Activated naive CD8-positive, alpha-beta T cell treated with anti-CD3 and anti-CD28 coated beads, Interleukin-2, amount 50 U/mL, for 24 hours (primary cell): ENCODE measurements around the gene CAMTA1.

Source experiments
- ATAC-seq: fragments of 150-1000 bp; cut with Tn5 transposase; one replicate; pipeline ENCODE4 v1.10.0; 2021
- DNase-seq: peaks from one replicate; pipeline ENCODE4 v3.0.0; 2021
- H3K27ac Mint-ChIP-seq: one replicate; pipeline ENCODE4 v1.8.0; 2021; ENCODE audit warnings: mild to moderate bottlenecking, mixed read lengths
- H3K27me3 Mint-ChIP-seq: one replicate; pipeline ENCODE4 v1.8.0; 2021; ENCODE audit warnings: mixed read lengths
- H3K36me3 Mint-ChIP-seq: one replicate; pipeline ENCODE4 v1.8.0; 2021; ENCODE audit warnings: low read depth, mixed read lengths
- H3K4me1 Mint-ChIP-seq: one replicate; pipeline ENCODE4 v1.8.0; 2021; ENCODE audit warnings: mixed read lengths
- H3K4me3 Mint-ChIP-seq: one replicate; pipeline ENCODE4 v1.8.0; 2021; ENCODE audit warnings: mild to moderate bottlenecking, moderate library complexity, mixed read lengths
- H3K9me3 Mint-ChIP-seq: one replicate; pipeline ENCODE4 v1.8.0; 2021; ENCODE audit warnings: mixed read lengths

CAMTA1 gene

DNA sequence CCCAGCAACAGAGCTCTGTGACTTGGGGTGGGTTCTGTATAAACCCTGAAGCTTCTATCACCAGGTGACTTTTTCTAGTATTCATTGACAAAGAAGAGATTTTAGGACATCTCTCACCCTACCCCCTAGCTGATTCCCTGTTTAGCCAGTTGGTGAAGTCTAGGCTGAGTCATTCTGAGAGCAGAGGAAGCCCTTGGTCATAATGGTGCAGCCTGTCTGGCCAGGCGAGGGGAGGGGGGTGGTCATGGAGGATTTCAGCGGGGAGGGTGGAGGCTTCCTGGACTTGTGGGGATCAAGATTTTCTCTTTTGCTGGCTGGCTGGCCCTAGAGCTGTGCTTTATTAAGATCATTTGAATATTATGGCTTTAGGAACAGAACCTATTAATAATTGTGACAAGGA lies 262.6 kb downstream of the CAMTA1 start:
- ATAC-seq = no peak
- Mint-ChIP-seq H3K27me3 (no peaks in the 10 kb centered on the region), H3K9me3 (no peaks in the 10 kb centered on the region), H3K4me1 (no peaks in the 10 kb centered on the region), H3K27ac (no peak overlapping the region), H3K36me3 (no peaks in the 10 kb centered on the region), H3K4me3 (no peak overlapping the region)
- DNase-seq = no peak

- H3K4me3 Mint-ChIP-seq = no peak overlapping the region
- DNase-seq (no peak), ATAC-seq (no peak)
- no peaks in the 10 kb centered on the region for H3K9me3 Mint-ChIP-seq
- H3K27ac Mint-ChIP-seq = no peak overlapping the region
- peaks cover 3% of the 10 kb centered on the region for H3K27me3 Mint-ChIP-seq
- H3K36me3 Mint-ChIP-seq = no peaks in the 10 kb centered on the region
- no peaks in the 10 kb centered on the region for H3K4me1 Mint-ChIP-seq
Observed at GRCh38 chr1:7048395-7048794, 263.1 kb downstream of the CAMTA1 start.

GRCh38 chr1:7049913-7050625 lies 264.8 kb downstream of the CAMTA1 start:
- ATAC-seq (no peak), DNase-seq (no peak)
- Mint-ChIP-seq H3K4me1 (no peaks in the 10 kb centered on the region), H3K9me3 (no peaks in the 10 kb centered on the region), H3K36me3 (no peaks in the 10 kb centered on the region), H3K27me3 (peaks cover 5% of the 10 kb centered on the region), H3K4me3 (no peak overlapping the region), H3K27ac (no peak overlapping the region)

DNA sequence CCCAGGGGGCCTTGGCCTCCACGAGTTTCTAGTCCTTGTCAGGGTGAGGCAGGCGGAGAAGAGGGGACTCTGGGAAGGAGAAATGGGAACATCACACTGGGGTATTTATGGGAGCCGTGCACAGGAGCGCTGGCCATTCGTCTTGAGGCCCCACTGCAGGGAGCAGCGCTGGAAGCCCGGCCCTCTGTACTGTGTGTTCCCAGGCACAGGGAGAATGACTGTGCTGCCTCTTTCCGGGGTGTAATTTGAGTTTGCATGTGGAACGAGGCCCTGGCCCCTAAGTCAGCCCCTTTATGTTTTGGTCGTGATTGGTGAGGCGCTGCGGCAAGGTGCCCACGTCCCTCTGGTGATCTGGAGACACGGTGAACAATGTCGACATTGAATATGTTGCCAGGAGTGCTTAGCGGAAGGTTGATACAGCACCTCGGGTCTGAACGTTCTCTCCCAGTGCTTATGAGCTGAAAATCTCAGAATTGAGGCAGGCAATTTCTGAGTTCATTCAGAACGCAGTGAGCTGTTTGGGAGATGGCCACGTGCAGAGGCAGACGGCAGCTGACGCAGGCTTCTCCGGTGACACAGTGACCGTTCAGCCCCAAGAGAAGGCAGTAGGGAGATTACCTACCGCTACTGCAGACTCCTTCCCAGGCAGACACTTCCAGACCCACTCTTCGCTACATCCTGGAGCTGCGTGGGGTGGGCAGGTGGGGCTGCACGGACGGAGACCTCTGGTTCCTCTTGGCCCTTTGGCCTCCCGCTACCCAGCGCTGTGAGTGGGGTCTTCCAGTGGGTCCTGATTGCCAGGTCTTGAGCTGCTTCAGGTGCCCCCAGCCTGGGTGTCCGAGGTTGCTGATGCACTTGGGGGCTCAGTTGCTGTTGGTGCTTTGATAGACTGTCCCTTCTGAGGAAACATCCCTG lies 265.8 kb downstream of the CAMTA1 start:
- ATAC-seq (no peak), DNase-seq (no peak)
- Mint-ChIP-seq H3K36me3 (no peaks in the 10 kb centered on the region), H3K9me3 (no peaks in the 10 kb centered on the region), H3K4me3 (no peak overlapping the region), H3K4me1 (no peaks in the 10 kb centered on the region), H3K27ac (no peak overlapping the region), H3K27me3 (peaks cover 5% of the 10 kb centered on the region)

DNA sequence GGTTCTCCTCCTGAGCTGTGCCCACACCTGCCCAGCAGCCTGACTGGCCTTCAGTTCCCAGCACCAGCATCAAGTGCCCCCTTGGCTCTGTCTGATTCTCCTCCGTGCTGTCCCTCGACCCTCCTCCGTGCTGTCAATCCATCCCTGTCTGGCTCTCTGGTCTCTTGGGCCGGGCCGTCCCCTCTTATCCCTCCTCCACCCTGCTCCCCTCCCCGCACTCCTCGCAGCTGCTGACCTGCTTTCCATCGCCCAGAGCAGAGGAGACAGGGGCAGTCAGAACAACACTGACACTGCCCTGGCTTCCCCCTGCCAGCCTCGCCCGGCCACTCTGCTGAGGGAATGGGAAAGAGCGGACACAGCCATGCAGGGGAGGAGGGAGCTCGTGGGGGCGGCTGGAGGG lies 267.4 kb downstream of the CAMTA1 start:
- DNase-seq = no peak
- no peak for ATAC-seq
- Mint-ChIP-seq H3K27me3 (peaks cover 5% of the 10 kb centered on the region), H3K9me3 (no peaks in the 10 kb centered on the region), H3K36me3 (no peaks in the 10 kb centered on the region), H3K4me3 (no peak overlapping the region), H3K4me1 (no peaks in the 10 kb centered on the region), H3K27ac (no peak overlapping the region)

DNA sequence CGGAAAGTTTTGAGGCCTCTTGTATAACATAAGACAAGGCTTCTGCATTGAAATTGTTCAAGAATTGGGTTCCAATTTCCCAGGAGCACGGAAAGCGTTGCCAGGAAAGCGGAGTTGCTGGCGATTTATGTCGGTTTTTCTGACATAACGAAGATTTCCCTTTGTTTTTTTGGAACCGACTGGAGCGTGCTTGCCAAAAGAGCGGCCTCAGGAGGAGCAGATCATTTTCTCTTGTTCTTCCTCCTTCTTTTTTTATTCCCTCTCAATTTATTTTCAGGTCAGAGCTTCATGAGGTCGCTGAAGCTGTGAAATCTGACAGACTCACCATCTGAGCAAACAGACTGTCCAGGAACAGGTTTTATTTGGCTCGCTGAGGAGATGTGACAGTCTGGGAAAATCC lies 275.5 kb downstream of the CAMTA1 start:
- H3K9me3 Mint-ChIP-seq = no peaks in the 10 kb centered on the region
- DNase-seq (no peak), ATAC-seq (no peak)
- H3K27ac Mint-ChIP-seq = no peak overlapping the region
- no peaks in the 10 kb centered on the region for H3K4me1 Mint-ChIP-seq
- H3K27me3 Mint-ChIP-seq = peaks cover 3% of the 10 kb centered on the region
- no peaks in the 10 kb centered on the region for H3K36me3 Mint-ChIP-seq
- H3K4me3 Mint-ChIP-seq = no peak overlapping the region

DNA sequence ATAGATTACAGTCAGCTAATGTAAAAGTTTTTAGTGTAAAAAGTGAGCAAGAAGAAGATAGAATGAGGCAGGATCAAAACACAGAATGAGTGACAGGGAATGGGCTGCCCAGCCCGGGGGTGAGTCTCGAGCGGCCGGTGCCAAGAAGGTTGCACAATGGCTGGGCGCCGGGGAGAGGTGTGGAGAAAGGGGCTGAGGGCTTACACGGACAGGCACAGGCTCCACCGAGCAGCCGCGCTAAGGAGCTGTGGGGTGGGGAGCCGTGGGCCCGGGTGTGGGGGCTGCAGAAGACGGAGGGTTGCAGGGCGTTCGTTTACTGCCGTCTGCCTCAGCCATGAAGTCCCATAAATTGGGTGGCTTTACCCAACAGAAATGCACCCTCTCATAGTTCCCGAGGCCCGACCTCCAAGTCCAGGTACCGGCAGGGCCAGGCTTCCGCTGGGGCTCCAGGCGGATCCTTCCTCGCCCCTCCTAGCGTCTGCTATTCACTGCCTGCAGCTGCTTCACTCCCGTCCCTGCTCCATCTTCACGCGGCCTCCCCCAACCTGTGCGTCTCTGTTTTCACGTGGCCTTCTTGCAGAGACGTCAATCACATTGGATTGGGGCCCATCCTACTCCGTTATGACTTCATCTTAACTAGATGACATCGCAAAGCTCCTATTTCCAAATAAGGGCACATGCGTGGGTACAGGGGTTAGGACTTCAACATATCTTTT lies 277.2 kb downstream of the CAMTA1 start:
- H3K27ac Mint-ChIP-seq = no peak overlapping the region
- no peaks in the 10 kb centered on the region for H3K36me3 Mint-ChIP-seq
- no peaks in the 10 kb centered on the region for H3K4me1 Mint-ChIP-seq
- H3K27me3 Mint-ChIP-seq = peaks cover 5% of the 10 kb centered on the region
- H3K4me3 Mint-ChIP-seq = no peak overlapping the region
- H3K9me3 Mint-ChIP-seq = no peaks in the 10 kb centered on the region
- ATAC-seq (no peak), DNase-seq (no peak)

GRCh38 chr1:7063981-7064380 lies 278.7 kb downstream of the CAMTA1 start:
- Mint-ChIP-seq H3K9me3 (no peaks in the 10 kb centered on the region), H3K27me3 (peaks cover 5% of the 10 kb centered on the region), H3K4me3 (no peak overlapping the region), H3K27ac (no peak overlapping the region), H3K4me1 (no peaks in the 10 kb centered on the region), H3K36me3 (no peaks in the 10 kb centered on the region)
- DNase-seq = no peak
- no peak for ATAC-seq

DNA sequence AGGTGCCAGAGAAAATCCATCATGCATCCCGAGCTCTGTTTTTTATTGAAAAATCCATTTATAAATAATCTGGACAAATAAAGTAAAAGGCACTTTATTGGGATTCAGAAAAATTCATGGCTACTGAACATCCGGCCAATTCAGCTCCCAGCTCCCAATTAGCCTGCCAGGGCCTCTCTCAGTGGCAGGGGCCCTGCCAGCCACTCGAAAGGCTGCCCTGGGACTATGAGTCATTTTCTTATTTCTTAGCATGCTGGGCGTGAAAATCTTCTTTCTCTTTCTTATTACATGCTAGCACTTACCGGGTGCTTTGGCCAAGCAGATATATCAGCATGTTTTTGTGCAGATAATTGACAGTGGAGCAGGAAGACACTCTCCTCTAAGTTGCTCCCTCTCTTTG lies 283.3 kb downstream of the CAMTA1 start:
- peaks cover 21% of the 10 kb centered on the region for H3K27me3 Mint-ChIP-seq
- no peaks in the 10 kb centered on the region for H3K36me3 Mint-ChIP-seq
- peaks cover 2% of the 10 kb centered on the region for H3K4me1 Mint-ChIP-seq
- DNase-seq (no peak), ATAC-seq (no peak)
- no peak overlapping the region for H3K27ac Mint-ChIP-seq
- H3K9me3 Mint-ChIP-seq = no peaks in the 10 kb centered on the region
- no peak overlapping the region for H3K4me3 Mint-ChIP-seq

DNA sequence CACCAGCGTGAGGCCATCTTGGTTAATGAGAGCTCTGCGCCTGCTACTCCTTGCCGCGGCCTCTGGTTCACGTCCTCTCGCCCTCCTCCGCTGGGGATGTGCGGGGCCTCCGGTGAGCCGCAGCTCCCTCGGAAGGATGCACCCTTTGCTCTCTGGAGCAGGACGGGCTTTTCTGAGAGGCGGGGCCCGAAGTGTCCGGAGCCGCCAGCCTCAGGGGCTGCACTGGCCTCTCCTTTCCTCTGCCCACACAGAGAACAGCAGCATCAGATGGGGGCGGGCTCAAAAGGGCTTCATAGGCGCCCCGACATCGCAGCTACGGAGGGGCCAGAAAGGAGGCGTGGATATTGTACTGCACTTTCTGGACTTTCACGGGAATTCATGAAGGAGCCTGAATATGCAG lies 284.7 kb downstream of the CAMTA1 start:
- Mint-ChIP-seq H3K27ac (no peak overlapping the region), H3K36me3 (no peaks in the 10 kb centered on the region), H3K9me3 (no peaks in the 10 kb centered on the region), H3K4me3 (no peak overlapping the region), H3K27me3 (peaks cover 18% of the 10 kb centered on the region), H3K4me1 (peaks cover 2% of the 10 kb centered on the region)
- no peak for DNase-seq
- ATAC-seq = no peak

- no peak overlapping the region for H3K27ac Mint-ChIP-seq
- ATAC-seq (peak; percentile 63), DNase-seq (peak; percentile 45)
- H3K9me3 Mint-ChIP-seq = no peaks in the 10 kb centered on the region
- no peak overlapping the region for H3K4me3 Mint-ChIP-seq
- H3K4me1 Mint-ChIP-seq = peaks cover 2% of the 10 kb centered on the region
- H3K27me3 Mint-ChIP-seq = peaks cover 21% of the 10 kb centered on the region
- H3K36me3 Mint-ChIP-seq = no peaks in the 10 kb centered on the region
Observed at GRCh38 chr1:7070389-7071029, 285.3 kb downstream of the CAMTA1 start.

DNA sequence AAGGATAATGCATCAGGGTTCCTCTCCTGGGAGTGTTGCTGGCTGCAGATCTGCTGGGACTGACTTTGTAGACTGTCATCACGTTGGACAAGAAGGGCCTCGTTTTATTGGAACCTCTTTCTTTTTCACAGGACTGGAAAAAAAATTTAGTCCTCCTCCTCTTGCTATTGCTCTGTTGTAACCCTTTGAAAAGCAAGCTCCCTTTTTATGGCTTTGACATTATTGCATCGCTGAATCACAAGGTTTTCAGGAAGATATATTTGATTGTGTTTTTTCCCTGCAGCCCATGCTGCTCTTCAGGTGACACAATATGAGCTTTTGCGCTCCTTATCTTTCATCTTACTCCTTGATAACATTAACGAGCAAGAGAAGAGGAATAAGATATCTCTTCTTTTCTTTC lies 290.9 kb downstream of the CAMTA1 start:
- H3K36me3 Mint-ChIP-seq = no peaks in the 10 kb centered on the region
- DNase-seq (no peak), ATAC-seq (no peak)
- H3K4me3 Mint-ChIP-seq = no peak overlapping the region
- peaks cover 11% of the 10 kb centered on the region for H3K9me3 Mint-ChIP-seq
- no peak overlapping the region for H3K27ac Mint-ChIP-seq
- H3K4me1 Mint-ChIP-seq = no peaks in the 10 kb centered on the region
- peaks cover 15% of the 10 kb centered on the region for H3K27me3 Mint-ChIP-seq

GRCh38 chr1:7076572-7076971 lies 291.3 kb downstream of the CAMTA1 start:
- Mint-ChIP-seq H3K27me3 (peaks cover 13% of the 10 kb centered on the region), H3K36me3 (no peaks in the 10 kb centered on the region)
- no peak for DNase-seq

GRCh38 chr1:7077136-7077535 lies 291.9 kb downstream of the CAMTA1 start:
- ATAC-seq (no peak), DNase-seq (no peak)
- Mint-ChIP-seq H3K27me3 (peaks cover 11% of the 10 kb centered on the region), H3K4me1 (no peaks in the 10 kb centered on the region), H3K27ac (no peak overlapping the region), H3K36me3 (no peaks in the 10 kb centered on the region), H3K4me3 (no peak overlapping the region), H3K9me3 (peaks cover 15% of the 10 kb centered on the region)

More at GRCh38 chr1:7076572-7076971, 291.3 kb downstream of the CAMTA1 start:
- H3K4me1 Mint-ChIP-seq = no peaks in the 10 kb centered on the region
- peaks cover 15% of the 10 kb centered on the region for H3K9me3 Mint-ChIP-seq
- no peak overlapping the region for H3K4me3 Mint-ChIP-seq
- no peak overlapping the region for H3K27ac Mint-ChIP-seq
- no peak for ATAC-seq
